Posterior vena cava (tissue), 2 donors: ENCODE data around the gene SNX17. TPM values are rescaled to one million over a fixed set of nuclear protein-coding genes. Genes with fewer than 3 reads are reported as not detected.

ENCODE experiments used
- total RNA-seq, 2 donors: library from RNA; stranded (reverse); fragmentation: NEBNext Ultra II Directional; extraction: Animal tissue kit (Norgen Biotek cat#: 25700); gene quantifications; one replicate each; pipeline ENCODE4 v1.2.1, GENCODE V29; 2021
- donor health status: DM: yes; HTN: yes; CAD: no.
- donor health status: DM: yes; HTN: yes; CAD: no.

The SNX17 gene
- total RNA-seq, 2 donors from 2014 or later = 76.4 to 85.3 TPM

Other genes starting within 250 kb of the SNX17 start
- under 1 TPM; 0.37 to 0.48 TPM for gene ABHD1, start 246.8 kb upstream of the SNX17 start, total RNA-seq
- 10 to 100 TPM; 90.7 to 92.3 TPM for gene PREB, start 236.0 kb upstream of the SNX17 start, total RNA-seq
- not detected for gene PRR30, start 231.2 kb upstream of the SNX17 start, total RNA-seq
- 10 to 100 TPM in 1 of 2 donors, 1 to 10 TPM in 1; 5.0 to 10.7 TPM for gene TCF23, start 221.6 kb upstream of the SNX17 start, total RNA-seq
- gene ATRAID, start 158.6 kb upstream of the SNX17 start, total RNA-seq = 100 to 1,000 TPM in 1 of 2 donors, 10 to 100 TPM in 1; 76.1 to 116 TPM
- gene SLC5A6, start 158.3 kb upstream of the SNX17 start, total RNA-seq = 10 to 100 TPM; 15.3 to 16.8 TPM
- gene CAD, start 153.2 kb upstream of the SNX17 start, total RNA-seq = 10 to 100 TPM; 20.1 to 27.4 TPM
- 1 to 10 TPM in 1 of 2 donors, under 1 TPM in 1; 0.24 to 1.4 TPM for gene SLC30A3, start 107.6 kb upstream of the SNX17 start, total RNA-seq
- 1 to 10 TPM in 1 of 2 donors, under 1 TPM in 1; 0.19 to 1.0 TPM for gene DNAJC5G, start 95.2 kb upstream of the SNX17 start, total RNA-seq
- gene TRIM54, start 88.2 kb upstream of the SNX17 start, total RNA-seq = under 1 TPM; 0.32 to 0.52 TPM
- 1 to 10 TPM in 1 of 2 donors, under 1 TPM in 1; 0.95 to 1.2 TPM for gene UCN, start 62.2 kb upstream of the SNX17 start, total RNA-seq
- gene MPV17, start 47.5 kb upstream of the SNX17 start, total RNA-seq = 10 to 100 TPM; 59.3 to 69.0 TPM
- gene GTF3C2, start 13.9 kb upstream of the SNX17 start, total RNA-seq = 10 to 100 TPM; 36.9 to 41.3 TPM
- 10 to 100 TPM; 30.1 to 36.2 TPM for gene EIF2B4, start 278 bp upstream of the SNX17 start, total RNA-seq
- gene ZNF513, start 10.1 kb downstream of the SNX17 start, total RNA-seq = 10 to 100 TPM; 15.6 to 15.7 TPM
- gene PPM1G, start 39.0 kb downstream of the SNX17 start, total RNA-seq = 10 to 100 TPM; 38.8 to 41.6 TPM
- gene NRBP1, start 58.0 kb downstream of the SNX17 start, total RNA-seq = 10 to 100 TPM; 72.9 to 88.1 TPM
- 1 to 10 TPM in 1 of 2 donors, under 1 TPM in 1; 0.46 to 1.4 TPM for gene KRTCAP3, start 71.8 kb downstream of the SNX17 start, total RNA-seq
- gene IFT172, start 119.1 kb downstream of the SNX17 start, total RNA-seq = 10 to 100 TPM; 15.8 to 23.4 TPM
- gene FNDC4, start 124.6 kb downstream of the SNX17 start, total RNA-seq = 10 to 100 TPM; 11.7 to 22.1 TPM
- gene GCKR, start 126.2 kb downstream of the SNX17 start, total RNA-seq = 1 to 10 TPM in 1 of 2 donors, under 1 TPM in 1; 0.65 to 2.9 TPM
- 10 to 100 TPM; 25.2 to 27.4 TPM for gene ZNF512, start 212.4 kb downstream of the SNX17 start, total RNA-seq